ENCODE results near the gene IGFBP4.

IGFBP4 gene

GRCh38 chr17:40450175-40450574 is 6.9 kb downstream of the IGFBP4 start:
- DNase-seq, result peak in 2 of 42 donors; percentile 38 to 59
- intact Hi-C loops (cut with DNase I), result no loop called here

DNA sequence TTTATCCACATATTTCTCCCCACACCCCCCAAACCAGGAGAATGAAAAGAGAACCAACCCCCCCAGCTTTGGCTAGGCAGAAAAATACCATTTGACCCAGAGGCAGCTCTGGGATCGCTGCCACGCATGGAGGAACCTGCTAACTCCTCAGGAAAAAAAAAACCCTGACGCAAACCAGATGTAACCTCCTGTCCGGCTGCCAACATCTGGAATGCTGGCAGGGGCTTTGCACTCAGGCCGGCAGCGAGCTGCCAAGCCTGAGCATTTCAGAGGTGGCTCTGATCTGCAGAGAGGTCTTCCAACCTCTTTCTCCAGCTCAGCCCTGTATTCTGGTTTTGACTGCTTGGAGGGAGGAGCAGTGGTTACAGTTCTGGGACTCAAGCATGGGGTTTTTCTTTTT is 8.2 kb downstream of the IGFBP4 start:
- no peak for DNase-seq
- intact Hi-C loops (cut with DNase I), result no loop called here

- intact Hi-C loops (cut with DNase I), result no loop called here
- DNase-seq, result no peak
These were observed 9.1 kb downstream of the IGFBP4 start for GRCh38 chr17:40452216-40452787.

DNA sequence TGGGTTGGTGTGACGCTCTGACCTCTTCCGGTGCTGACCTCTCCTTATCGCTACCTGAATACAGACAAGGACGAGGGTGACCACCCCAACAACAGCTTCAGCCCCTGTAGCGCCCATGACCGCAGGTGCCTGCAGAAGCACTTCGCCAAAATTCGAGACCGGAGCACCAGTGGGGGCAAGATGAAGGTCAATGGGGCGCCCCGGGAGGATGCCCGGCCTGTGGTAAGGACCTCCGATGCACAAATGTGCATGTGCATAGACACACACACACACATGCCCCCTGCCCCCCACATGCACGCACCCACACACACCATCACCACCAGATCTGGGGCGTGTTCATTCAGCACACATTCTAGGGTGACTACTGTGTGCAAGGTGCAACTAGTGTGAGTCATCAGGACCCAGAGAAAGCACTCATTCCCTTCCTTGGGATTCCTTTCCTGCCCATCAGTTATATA is 9.7 kb downstream of the IGFBP4 start:
- intact Hi-C loops (cut with DNase I), result no loop called here
- DNase-seq, result no peak

GRCh38 chr17:40453881-40454612 is 10.8 kb downstream of the IGFBP4 start:
- no peak for DNase-seq
- intact Hi-C loops (cut with DNase I), result no loop called here

- intact Hi-C loops (cut with DNase I), result no loop called here
- DNase-seq, result no peak
These were observed 11.4 kb downstream of the IGFBP4 start for GRCh38 chr17:40454613-40454995.

DNA sequence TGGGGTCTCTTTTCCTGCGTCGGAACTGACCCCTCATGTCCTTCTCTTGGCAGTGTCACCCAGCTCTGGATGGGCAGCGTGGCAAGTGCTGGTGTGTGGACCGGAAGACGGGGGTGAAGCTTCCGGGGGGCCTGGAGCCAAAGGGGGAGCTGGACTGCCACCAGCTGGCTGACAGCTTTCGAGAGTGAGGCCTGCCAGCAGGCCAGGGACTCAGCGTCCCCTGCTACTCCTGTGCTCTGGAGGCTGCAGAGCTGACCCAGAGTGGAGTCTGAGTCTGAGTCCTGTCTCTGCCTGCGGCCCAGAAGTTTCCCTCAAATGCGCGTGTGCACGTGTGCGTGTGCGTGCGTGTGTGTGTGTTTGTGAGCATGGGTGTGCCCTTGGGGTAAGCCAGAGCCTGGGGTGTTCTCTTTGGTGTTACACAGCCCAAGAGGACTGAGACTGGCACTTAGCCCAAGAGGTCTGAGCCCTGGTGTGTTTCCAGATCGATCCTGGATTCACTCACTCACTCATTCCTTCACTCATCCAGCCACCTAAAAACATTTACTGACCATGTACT is 13.2 kb downstream of the IGFBP4 start:
- no peak for DNase-seq
- intact Hi-C loops (cut with DNase I), result no loop called here

DNA sequence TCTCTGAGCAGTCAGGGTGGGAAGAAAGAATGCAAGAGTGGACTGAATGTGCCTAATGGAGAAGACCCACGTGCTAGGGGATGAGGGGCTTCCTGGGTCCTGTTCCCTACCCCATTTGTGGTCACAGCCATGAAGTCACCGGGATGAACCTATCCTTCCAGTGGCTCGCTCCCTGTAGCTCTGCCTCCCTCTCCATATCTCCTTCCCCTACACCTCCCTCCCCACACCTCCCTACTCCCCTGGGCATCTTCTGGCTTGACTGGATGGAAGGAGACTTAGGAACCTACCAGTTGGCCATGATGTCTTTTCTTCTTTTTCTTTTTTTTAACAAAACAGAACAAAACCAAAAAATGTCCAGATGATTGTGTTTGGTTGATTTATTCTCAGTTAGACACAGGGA is 14.1 kb downstream of the IGFBP4 start:
- DNase-seq, result no peak
- intact Hi-C loops (cut with DNase I), result no loop called here

GRCh38 chr17:40457964-40458791 is 14.9 kb downstream of the IGFBP4 start:
- no peak for DNase-seq
- intact Hi-C loops (cut with DNase I), result no loop called here

DNA sequence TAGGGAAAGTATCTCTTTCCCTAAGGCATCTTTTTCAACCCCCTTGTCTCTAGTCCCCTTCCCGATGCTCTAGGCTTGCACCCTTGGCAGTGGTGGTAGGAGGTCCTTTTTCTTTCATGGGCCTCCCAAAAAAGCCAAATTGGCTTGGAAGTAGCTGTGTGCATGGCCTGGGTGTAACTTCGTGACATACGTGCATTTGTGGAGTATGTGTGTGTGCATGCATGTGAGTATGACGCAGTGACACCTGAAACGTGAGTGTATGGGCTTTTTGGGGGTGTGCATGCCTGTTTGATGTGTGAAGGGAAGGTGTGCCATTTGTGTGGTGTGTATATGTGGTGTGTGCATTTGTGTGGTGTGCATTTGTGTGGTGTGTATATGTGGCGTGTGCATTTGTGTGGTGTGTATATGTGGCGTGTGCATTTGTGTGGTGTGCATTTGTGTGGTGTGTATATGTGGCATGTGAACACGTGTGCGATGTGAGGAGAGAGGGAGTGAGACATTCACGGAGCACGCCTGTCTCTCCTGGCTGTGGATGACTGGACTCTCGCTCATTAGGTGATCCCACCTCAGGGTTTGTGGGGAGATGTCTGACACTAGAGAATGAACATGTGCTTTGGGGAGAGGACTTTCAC is 15.7 kb downstream of the IGFBP4 start:
- intact Hi-C loops (cut with DNase I), result no loop called here
- DNase-seq, result no peak

- DNase-seq, result no peak
- intact Hi-C loops (cut with DNase I), result no loop called here
These were observed 16.7 kb downstream of the IGFBP4 start for GRCh38 chr17:40459636-40460603.

DNA sequence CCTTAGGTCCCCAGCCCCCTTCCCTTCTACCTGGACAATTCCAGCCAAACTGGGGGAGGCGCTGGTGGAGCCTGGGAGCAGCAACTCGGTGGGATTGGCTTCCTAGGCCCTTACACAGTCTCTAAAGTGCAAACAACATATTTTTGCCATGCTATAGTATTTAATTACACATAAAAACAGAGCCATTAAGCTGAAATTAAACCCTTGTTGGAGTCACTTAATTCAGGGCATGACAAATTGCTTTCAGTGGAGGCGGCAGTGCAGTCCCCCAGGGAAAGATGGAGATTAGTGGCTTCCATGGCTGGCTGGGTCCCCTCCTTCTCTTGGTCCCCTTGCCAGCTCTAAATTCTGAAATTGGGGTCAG is 17.3 kb downstream of the IGFBP4 start:
- intact Hi-C loops (cut with DNase I), result no loop called here

GRCh38 chr17:40460968-40461731 is 17.9 kb downstream of the IGFBP4 start:
- intact Hi-C loops (cut with DNase I), result no loop called here
- no peak for DNase-seq

More for the DNA sequence above, 17.3 kb downstream of the IGFBP4 start:
- DNase-seq, result no peak

GRCh38 chr17:40461732-40462342 is 18.6 kb downstream of the IGFBP4 start:
- intact Hi-C loops (cut with DNase I), result no loop called here
- DNase-seq, result no peak

DNA sequence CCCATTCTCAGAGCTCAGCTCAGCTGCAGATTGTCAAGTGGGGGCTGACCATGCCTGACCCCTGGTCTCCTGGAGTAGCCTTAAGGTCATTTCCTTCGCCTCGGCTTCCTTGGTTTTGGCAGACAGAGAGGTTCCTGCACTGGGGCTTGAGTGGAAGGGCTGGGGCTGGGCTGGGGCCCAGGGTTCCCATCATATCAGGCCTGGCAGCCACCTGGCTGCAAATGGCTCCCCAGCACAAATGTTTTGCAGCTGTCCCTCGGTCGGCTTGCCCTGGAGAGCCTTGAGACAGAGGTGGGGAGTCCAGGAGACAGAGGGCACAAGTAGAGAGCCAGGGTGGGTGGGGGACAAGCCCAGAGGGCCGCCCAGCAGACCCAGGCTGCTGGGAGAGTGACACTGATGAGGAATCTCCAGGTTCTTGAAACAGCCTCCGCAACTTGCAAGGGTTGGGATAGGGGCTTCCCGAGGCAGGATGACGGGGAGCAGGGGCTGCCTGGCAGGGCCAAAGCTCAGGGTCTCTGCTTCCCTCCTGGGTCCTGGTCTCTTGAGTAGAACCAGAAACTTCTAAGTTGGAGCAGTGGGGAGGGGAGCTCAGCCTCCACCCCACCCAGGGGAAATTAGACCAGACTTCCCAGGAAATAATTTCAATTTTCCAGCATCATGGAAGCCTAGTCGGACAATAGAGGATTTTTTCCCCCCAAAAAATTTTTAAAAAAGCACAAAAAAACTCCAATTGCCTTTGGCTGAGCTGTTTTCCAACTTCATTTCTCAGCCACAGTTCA is 19.3 kb downstream of the IGFBP4 start:
- intact Hi-C loops (cut with DNase I), result no loop called here
- DNase-seq, result no peak

GRCh38 chr17:40463122-40463550 is 19.9 kb downstream of the IGFBP4 start:
- intact Hi-C loops (cut with DNase I), result no loop called here
- DNase-seq, result no peak
